Esophagus muscularis mucosa (tissue), 4 donors: Measurements from ENCODE around the gene CDA.

Experiments used
- EP300 ChIP-seq: sonication (generic); formaldehyde crosslinking; IDR thresholded peaks from one replicate; pipeline ENCODE4 v1.6.1; 2017; ENCODE audit warnings: antibody characterized with exemption
- POLR2A ChIP-seq: fragments of 450-650 bp; IDR thresholded peaks from one replicate; pipeline ENCODE4 v1.6.1; 2017; ENCODE audit warnings: antibody characterized with exemption, moderate library complexity, mild to moderate bottlenecking, low read depth
- POLR2AphosphoS5 ChIP-seq, 2 donors: sonication (generic); formaldehyde crosslinking; IDR thresholded peaks; one replicate each; pipeline ENCODE4 v1.6.1; 2017; ENCODE audit warnings: antibody characterized with exemption in 2 of 2
- TF ChIP-seq, protein P1 (sequence below), 3 experiments: fragments of 200-600 bp in 2 of 3; fragments of 450-650 bp in 1 of 3; sonication (generic) in 2 of 3; IDR thresholded peaks; one replicate each; pipeline ENCODE4 v1.5.1; 2017 to 2019; ENCODE audit warnings: antibody characterized with exemption in 3 of 3, mild to moderate bottlenecking in 2 of 3, moderate library complexity in 1 of 3

DNA sequence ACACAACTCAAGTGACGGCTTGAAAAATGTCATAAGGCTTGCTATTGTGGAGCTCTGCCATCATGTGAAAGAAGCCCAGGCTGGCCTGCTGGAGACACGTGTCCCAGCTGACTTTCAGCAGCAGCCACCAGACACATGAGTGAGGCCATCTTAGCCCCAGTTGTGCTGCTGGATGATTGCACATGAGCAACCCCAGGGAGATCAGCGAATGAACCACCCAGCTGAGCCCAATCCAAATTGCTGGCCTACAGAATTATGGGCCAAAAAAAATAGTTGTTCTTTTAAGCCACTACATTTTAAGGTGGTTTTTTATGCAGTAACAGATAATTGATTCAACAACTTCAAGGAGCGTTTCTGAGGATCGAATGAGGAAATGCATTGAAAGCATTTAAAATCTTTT, 17.5 kb upstream of the CDA start:
- TF ChIP-seq POLR2A (no peak), POLR2AphosphoS5 (IDR thresholded peaks at IDR 0.05) (no peak), EP300 (no peak)
- TF ChIP-seq, protein P1, sequence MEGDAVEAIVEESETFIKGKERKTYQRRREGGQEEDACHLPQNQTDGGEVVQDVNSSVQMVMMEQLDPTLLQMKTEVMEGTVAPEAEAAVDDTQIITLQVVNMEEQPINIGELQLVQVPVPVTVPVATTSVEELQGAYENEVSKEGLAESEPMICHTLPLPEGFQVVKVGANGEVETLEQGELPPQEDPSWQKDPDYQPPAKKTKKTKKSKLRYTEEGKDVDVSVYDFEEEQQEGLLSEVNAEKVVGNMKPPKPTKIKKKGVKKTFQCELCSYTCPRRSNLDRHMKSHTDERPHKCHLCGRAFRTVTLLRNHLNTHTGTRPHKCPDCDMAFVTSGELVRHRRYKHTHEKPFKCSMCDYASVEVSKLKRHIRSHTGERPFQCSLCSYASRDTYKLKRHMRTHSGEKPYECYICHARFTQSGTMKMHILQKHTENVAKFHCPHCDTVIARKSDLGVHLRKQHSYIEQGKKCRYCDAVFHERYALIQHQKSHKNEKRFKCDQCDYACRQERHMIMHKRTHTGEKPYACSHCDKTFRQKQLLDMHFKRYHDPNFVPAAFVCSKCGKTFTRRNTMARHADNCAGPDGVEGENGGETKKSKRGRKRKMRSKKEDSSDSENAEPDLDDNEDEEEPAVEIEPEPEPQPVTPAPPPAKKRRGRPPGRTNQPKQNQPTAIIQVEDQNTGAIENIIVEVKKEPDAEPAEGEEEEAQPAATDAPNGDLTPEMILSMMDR (IDR thresholded peaks at IDR 0.05), result no peak
